GM18505 (cell line): ENCODE measurements around the gene TPH1.

Source experiments
- ATAC-seq: cut with Tn5 transposase; IDR thresholded peaks from one replicate; pipeline ENCODE4 v1.9.1; 2021; ENCODE audit not compliant: unreplicated experiment
- POLR2A ChIP-seq: IDR thresholded peaks from 4 replicates; pipeline ENCODE4 v1.6.1; 2011; ENCODE audit warnings: borderline replicate concordance; ENCODE audit not compliant: insufficient read depth, insufficient read length; ENCODE audit errors: extremely low read depth

TPH1 gene

GRCh38 chr11:18063862-18064434, 17.9 kb upstream of the TPH1 start:
- no peak for TF ChIP-seq POLR2A
- ATAC-seq = no peak

GRCh38 chr11:18063125-18063524, 17.1 kb upstream of the TPH1 start:
- no peak for ATAC-seq
- TF ChIP-seq POLR2A = no peak

- no peak for ATAC-seq
- TF ChIP-seq POLR2A = no peak
These were observed 15.3 kb upstream of the TPH1 start for GRCh38 chr11:18061351-18061750.

- TF ChIP-seq POLR2A = no peak
- no peak for ATAC-seq
These were observed 10.6 kb upstream of the TPH1 start for GRCh38 chr11:18056561-18057181.

- ATAC-seq = no peak
- no peak for TF ChIP-seq POLR2A
These were observed 8.5 kb upstream of the TPH1 start for GRCh38 chr11:18054511-18055103.

- no peak for TF ChIP-seq POLR2A
- no peak for ATAC-seq
These were observed 4.8 kb upstream of the TPH1 start for GRCh38 chr11:18050848-18051247.

- no peak for ATAC-seq
- TF ChIP-seq POLR2A = no peak
These were observed 9.6 kb downstream of the TPH1 start for GRCh38 chr11:18036456-18036855.

- no peak for TF ChIP-seq POLR2A
- ATAC-seq = no peak
These were observed 18.6 kb downstream of the TPH1 start for GRCh38 chr11:18027475-18027874.

- no peak for ATAC-seq
These were observed 23.6 kb downstream of the TPH1 start for GRCh38 chr11:18022419-18022818.

GRCh38 chr11:18019650-18020049, 26.4 kb downstream of the TPH1 start:
- ATAC-seq = no peak
- no peak for TF ChIP-seq POLR2A

More at GRCh38 chr11:18022419-18022818, 23.6 kb downstream of the TPH1 start:
- no peak for TF ChIP-seq POLR2A

GRCh38 chr11:18016789-18017188, 29.3 kb downstream of the TPH1 start:
- ATAC-seq = no peak
- no peak for TF ChIP-seq POLR2A

- TF ChIP-seq POLR2A = no peak
- no peak for ATAC-seq
These were observed 31.2 kb downstream of the TPH1 start for GRCh38 chr11:18014876-18015275.

- no peak for TF ChIP-seq POLR2A
- ATAC-seq = no peak
These were observed 32.1 kb downstream of the TPH1 start for GRCh38 chr11:18013790-18014507.
